ENCODE measurements around the gene WFIKKN1.

Gene WFIKKN1, protein sequence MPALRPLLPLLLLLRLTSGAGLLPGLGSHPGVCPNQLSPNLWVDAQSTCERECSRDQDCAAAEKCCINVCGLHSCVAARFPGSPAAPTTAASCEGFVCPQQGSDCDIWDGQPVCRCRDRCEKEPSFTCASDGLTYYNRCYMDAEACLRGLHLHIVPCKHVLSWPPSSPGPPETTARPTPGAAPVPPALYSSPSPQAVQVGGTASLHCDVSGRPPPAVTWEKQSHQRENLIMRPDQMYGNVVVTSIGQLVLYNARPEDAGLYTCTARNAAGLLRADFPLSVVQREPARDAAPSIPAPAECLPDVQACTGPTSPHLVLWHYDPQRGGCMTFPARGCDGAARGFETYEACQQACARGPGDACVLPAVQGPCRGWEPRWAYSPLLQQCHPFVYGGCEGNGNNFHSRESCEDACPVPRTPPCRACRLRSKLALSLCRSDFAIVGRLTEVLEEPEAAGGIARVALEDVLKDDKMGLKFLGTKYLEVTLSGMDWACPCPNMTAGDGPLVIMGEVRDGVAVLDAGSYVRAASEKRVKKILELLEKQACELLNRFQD

DNA sequence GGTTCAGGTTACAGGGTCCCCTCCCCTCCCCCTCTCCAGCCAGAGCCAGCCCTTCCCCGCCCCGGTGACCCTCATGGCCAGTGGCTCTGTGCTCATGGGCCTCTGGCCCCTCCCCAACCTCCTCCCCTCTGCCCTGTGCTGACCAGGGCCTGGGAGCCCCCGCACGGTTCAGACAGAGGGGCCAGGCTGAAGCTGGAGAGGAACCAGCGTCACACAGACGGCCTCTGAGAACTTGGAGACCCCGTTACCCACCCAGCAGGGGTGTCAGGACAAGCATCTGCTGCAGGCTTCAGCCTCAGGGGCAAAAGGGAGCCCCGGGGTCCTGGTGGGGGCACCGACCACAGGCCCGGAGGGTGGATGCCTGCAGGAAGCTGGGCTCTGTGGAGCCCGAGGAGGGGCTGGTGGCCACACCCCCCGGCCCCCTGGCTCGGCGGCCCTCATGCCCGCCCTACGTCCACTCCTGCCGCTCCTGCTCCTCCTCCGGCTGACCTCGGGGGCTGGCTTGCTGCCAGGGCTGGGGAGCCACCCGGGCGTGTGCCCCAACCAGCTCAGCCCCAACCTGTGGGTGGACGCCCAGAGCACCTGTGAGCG lies at the start of gene WFIKKN1:
Gene WFIKKN1 (plus strand): TSS at position 171 of the 591 bp plus-strand sequence. CDS start 269 bp downstream, at position 440.
- no peak for ATAC-seq

DNA sequence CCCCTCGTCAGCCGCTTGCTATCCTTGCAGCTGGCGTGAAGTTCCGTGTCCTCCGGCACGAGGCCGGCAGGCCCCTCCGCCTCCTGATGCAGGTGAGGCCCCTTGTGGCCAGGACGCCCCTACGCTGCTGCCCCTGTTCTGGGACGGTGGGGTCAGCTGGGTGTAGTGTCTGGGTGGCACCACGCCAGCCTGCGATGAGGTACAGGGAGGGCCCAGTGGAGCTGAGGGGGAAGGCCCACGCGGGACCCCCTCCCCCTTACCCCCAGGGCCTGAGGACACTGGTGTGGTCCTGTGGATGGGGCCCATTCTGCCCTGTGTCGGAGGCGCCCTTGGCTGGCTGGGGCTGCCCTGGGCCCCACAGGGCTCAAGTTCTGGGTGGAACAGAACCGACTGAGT lies 48.6 kb upstream of the WFIKKN1 start:
- no peak for ATAC-seq

DNA sequence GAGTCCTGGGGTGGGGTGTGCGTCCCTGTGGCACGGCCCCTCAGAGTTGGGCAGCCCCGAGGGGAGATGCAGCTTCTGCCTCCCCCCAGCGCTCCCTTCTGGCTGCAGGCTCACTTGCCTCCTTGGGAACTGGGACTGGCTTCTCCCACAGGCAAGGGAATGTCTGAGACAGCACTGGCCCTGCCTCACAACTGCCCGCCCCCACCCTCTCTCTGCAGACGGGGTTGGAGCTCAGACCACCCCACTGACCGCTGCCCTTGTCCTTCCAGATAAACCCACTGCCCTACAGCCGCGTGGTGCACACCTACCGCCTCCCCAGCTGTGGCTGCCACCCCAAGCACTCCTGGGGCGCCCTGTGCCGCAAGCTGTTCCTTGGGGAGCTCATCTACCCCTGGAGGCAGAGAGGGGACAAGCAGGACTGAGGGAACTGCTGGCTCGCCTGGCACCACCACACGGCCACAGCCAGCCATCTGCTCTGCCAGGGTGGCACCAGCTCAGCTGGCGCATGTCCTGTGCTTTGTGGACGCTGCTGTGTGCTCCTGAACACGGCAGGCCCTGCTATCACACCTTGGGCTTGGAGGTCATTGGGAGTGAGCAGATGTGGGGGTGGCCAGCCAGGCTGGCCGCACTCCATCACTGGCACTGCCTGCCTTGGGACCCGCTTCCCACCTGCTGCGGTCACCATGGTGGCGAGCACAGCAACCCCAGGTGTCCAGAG lies 48.0 kb upstream of the WFIKKN1 start:
- ATAC-seq = no peak

DNA sequence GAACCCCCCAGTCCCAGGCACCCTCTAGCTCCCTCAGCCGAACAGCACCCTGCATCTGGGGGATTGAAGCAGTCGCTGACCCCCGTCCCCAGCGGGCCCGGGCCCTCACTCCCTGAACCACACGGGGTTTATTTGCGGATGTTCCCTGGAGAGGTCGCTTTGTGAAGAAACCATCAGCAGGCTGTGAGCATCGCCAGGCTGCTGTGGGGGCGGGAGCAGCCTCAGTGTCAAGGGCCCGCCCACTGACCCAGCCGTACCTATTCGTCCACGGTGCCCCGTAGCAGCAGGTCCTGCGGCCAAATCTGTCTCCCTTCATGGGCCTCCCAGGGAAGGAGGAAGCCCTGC lies 47.3 kb upstream of the WFIKKN1 start:
- ATAC-seq = no peak

DNA sequence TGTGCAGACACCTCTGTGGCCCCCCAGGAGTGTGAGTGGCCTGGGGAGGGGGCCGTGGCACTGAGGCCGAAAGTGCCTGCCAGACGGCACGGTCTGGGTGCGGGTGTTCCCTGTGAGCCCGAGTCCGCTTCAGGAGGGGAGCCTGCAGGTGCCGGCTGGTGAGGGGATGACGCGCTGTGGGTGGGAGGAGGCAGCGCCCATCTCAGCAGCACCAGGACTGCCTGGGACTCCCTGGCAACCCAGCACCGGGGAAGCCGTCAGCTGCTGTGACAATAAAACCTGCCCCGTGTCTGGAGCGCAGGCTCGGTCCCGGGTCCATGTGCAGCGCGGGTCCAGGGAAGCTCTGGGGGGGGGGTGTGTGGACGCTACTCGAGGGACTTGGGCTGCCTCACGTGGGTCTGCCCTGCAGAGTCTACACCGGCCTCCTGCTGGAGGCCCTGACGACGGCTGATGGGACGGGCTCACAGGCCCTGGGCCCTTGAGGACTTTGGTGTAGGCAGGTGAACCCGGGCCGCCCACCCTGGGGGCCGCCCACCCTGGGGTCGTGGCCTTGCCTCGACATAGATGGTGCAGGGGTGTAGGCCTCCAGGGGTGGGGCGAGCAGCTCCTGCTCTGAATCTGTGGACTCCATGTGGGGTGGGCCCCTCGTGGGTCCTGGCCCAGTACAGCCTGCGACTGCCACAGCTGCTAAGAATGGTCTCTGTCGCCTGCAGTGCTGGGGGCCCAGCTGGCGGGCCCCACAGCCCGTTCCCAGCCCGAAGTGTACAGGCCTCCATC lies 46.8 kb upstream of the WFIKKN1 start:
- ATAC-seq = no peak

DNA sequence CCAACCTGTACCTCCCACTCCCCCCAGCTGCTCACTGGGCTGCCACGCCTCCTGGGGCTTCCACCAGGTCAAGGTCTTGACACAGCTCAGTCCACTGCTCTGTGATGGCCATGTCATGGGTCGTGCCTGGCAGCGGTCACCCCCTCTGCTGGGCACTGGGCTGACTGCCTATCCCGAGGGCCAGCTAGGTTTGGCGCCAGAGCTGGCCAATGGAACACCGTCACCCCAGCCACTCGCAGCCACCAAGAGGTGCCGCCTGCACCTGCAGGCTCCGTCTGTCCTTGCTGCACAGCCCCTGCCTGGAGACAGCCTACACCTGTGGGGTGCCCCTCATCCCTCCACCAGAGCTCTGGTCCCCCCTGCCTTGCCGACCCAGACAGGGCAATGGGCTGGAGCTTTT lies 45.4 kb upstream of the WFIKKN1 start:
- ATAC-seq = no peak

DNA sequence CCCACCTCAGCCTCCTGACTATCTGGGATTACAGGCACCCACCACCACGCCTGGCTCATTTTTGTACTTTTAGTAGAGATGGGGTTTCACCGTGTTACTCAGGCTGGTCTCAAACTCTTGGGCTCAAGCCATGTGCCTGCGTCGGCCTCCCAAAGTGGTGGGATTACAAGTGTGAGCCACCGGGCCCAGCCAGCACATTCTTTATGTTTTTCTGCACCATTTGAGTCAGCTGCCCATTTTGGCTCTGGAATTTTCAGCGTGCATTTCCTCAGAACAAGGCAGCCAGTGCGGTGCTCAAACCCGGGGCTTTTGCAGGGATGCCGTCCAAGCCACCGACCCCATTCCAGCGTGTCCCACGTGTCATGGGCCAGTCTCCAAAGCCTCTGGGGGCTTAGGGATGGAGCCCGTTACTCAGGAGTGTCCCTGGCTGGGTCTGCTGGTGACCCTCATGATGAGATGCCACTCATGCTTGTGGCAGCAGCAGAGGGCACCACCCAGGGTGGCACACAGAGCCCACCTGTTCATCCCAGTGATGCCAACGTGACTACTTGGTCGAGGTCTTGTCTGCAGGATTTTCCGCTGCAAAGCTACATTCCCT lies 44.6 kb upstream of the WFIKKN1 start:
- no peak for ATAC-seq

DNA sequence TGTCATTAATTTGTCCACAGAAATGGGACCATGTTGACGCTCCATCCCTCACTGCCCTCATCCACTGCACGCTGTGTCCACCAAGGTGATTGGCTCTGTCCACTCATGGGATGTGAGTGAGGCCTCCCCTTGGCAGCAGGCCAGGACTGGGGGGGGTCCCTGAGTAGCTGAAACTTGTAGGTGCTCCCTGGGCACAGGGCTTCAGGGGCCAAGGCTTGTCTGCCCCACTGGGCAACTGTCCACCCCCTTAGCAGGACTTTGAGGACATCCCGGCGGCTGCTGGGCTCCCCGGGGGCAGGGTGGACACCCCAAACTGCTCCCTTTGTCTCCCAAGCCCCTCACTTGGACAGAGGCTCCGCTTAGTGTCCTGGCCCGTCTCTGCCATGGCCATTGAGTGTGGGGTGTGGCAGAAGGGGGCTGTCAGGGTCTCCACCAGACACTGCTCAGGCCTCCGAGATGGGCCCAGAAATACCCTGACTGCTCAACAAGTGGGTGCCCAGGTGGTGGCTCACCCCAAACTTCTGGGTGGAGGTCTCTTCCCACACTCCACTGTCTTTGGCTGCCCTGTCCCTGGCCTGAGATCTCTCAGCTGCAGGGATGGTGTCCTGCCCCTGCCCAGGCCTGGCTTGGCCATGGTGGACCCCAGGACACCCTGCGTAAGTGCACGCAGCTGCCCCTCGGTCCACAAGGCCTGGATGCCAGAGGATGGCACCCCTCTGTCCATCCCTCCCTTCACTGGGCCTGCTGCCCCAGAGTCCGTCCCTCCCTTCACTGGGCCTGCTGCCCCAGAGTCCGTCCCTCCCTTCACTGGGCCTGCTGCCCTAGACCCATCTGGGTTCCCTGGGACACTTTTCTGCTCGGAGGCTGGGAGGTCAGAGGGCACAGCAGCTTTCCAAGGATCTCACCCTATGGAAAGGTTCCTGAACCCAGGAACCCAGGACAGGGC lies 43.9 kb upstream of the WFIKKN1 start:
- no peak for ATAC-seq

DNA sequence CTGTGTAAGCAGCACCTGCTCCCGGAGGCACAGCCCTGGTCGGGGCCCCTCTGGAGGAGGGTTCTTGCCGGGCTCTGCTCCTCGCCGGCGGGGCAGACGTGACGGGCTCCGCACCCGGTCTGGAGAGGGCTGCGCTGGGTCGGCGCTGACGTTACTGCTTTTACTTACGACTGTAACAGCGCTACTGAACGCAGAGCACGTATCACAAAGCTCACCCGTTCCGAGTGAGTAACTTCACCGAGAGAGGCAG lies 42.2 kb upstream of the WFIKKN1 start:
- ATAC-seq = peak; percentile 27 to 28

DNA sequence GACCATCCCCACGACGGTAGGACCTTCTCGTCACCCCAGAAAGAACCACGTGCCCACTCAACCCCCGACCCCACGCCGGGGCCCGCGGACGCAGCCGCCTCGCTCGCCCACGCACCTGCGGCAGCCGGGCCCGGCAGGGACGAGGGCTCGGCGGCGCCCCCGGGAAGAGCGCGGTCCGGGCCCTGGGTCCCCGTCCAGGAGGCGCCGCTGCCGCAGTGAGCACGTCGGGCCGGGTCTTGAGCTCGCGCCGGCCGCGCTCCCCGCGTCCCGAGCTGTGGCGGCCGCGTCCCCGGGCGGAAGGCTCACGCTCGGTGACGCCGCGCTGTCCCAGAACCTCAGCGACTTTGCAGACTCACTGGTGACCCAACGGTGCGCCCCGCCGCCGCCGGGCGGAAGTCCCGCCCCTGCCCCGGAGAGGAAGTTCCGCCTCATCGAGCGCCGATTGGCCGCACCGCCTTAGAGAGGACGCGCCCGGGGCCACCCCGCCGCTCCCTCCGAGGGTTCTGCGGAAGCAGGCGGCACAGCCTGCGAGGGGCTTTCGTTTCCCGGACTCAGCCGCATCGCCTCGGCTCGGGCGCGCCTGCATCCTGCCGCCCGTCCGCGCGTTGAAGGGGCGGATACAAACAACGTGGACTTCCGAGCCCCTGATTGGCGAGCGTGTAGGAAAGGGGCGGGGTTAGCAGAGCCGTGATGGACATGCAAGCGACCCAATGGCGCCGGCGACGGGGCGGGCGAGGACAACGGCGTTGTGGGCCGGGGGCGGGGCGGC lies 41.7 kb upstream of the WFIKKN1 start:
- peak; percentile 70 to 74 for ATAC-seq

DNA sequence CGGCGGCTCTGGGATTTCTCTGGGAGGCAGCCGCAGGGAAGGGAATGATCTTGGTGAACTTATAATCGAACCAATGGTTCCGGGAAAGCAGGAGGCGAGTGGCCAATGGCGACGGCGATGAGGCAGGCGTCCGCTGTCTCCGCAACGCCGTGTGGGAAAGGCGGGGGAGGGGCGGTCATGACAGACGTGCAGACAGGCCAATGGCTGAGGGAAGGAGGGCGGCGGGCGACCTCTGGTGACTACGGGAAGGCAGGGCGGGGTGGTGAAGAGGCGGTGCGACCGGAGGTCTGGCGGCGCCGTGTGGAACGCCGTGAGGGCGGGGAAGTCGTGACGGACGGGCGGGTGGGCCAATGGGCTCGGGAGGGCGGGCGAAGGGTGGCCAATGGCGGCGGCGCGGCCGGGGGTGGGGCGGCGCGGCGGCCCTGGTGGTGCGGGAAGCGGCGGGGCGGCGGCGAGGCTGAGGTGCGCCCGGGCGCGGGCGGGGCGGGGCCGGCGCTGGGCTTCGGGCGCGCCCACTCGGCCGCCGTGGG lies 41.1 kb upstream of the WFIKKN1 start, which contains the start of gene RAB40C:
Gene RAB40C (plus strand): TSS at position 409 of the 530 bp plus-strand sequence. CDS start 226 bp downstream, outside the sequence.
- ATAC-seq = peak; percentile 84 to 85

DNA sequence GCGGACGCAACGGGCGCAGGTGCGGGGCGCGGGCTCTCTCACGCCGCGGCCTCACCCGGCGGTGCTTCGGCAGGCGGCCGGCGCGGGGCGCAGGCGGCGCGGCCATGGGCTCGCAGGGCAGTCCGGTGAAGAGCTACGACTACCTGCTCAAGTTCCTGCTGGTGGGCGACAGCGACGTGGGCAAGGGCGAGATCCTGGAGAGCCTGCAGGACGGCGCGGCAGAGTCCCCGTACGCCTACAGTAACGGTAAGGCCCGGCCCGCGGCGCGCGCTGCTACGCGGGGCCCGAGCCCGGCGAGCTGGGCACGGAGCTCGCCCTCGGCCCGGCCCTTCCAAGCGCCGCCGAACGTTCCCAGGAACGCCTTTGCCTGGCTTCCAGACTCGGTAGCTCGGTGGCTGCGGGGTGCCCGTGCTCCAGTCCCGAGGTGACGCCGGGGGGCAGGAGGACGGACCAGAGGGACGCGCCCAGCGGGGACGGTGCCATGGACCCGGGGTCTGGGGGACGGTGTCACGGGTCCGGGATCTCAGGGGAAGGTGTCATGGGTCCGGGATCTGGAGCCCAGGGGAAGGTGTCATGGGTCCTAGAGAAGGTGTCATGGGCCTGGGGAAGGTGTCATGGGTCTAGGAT lies 40.5 kb upstream of the WFIKKN1 start:
- no peak for ATAC-seq

DNA sequence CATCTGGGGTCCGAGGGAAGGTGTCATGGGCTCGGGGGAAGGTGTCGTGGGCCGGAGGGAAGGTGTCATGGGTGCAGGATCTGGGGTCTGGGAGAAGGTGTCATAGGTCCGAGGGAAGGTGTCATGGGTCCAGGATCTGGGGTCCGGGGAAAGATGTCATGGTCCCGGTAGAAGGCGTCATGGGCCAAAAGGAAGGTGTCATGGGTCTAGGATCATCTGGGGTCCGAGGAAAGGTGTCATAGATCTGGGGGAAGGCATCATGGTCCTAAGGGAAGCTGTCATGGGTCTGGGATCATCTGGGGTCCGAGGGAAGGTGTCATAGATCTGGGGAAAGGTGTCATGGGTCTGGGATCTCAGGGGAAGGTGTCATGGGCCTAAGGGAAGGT lies 40.0 kb upstream of the WFIKKN1 start:
- ATAC-seq = no peak

DNA sequence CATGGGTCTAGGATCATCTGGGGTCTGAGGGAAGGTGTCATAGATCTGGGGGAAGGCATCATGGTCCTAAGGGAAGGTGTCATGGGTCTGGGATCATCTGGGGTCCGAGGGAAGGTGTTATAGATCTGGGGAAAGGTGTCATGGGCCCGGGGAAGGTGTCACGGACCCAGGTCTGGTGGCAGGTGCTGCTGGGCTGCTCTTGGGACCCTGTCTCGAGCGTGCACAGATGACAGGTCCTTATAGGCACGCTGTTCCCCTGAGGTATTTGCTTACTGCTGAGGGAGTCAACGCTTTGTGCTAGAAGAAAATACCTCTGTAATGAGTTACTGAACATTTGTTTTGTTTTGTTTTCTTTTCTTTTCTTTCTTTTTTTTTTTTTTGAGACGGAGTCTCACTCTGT lies 39.6 kb upstream of the WFIKKN1 start:
- no peak for ATAC-seq

DNA sequence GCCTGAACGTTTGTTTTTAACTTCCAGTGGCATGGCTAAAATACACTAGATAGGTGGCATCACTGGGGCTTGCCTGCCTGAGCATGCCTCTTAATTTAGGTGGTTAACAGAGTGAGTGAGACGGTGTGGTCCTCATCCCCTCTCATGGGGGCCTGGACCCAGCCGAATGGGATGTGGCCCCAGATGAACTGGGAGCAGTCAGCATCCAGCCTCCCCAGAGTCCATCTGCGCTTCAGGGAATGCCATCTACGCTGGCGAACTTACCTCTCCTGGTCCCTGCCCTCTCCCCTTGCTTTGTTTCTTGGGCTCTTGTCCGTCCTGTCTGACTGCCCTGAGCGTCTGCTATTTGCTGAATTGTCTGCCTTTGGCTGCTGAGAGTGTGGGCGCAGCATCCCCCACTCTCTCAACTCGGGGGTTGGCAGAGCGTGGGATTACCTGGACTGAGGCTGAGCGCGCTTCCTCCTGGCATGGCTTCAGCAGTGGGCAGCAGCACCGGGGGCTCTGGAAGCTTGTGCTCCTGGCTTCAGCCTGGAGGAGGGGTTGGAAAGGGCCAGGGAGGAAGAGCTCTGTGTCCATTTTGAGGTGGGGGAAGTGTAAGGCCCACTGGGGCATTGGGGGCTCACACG lies 38.8 kb upstream of the WFIKKN1 start:
- no peak for ATAC-seq

DNA sequence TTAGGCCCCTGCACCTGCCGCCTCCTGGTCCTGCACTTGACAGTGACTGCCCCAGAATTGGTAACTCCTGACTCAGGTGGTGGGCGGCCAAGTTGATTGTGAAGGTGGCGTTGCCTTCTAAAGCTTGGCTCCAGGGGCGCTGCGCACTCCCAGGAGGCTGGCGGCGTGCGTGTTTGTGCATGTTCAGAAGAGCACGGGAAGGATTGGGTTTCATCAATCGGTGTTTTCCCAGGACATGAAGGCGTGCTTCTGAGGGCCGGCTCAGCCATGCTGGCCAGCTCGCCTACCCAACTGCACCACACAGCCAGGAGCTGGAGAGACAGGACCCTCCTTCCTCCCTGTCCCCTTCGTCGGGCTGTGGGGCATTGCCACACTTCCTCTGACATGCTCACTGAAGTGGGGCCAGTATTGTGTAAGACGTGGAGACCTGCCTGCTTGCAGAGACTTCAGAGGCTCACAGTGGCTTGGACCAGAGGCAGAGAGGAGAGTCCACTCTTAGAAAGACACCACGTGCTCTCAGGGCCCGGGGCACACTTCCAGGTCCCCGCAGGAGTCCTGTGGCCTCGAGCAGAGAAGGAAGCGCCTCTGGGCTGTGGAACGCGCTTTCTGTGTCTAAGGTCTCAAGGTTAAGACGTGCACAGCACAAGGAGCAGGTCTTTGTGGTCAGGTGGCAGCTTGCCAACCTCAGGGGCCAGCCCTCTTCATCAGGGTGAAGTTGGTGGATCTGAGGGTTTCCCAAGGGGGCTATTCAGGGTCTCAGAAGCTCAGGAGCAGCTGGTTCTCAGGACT lies 38.1 kb upstream of the WFIKKN1 start:
- ATAC-seq = no peak

DNA sequence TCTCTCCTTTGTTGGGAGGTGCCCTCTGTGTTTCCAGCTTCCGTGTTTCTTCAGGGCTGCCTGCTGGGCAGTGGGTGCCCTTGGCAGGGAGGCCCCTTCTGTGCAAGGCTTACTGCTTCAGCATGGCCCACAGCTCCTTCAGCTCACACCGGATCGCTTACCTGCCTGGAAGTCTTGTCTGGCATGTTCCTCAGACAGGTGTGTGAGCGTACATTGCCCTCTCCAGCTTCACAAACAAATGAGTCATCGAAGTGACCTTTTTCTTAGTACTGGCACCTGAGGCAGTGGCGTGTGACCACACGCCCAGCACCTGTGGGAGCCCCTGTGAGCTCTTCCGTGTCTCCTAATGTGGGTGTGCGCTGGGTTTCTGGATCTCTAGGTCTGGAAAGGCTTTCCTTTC lies 37.4 kb upstream of the WFIKKN1 start:
- ATAC-seq = no peak

DNA sequence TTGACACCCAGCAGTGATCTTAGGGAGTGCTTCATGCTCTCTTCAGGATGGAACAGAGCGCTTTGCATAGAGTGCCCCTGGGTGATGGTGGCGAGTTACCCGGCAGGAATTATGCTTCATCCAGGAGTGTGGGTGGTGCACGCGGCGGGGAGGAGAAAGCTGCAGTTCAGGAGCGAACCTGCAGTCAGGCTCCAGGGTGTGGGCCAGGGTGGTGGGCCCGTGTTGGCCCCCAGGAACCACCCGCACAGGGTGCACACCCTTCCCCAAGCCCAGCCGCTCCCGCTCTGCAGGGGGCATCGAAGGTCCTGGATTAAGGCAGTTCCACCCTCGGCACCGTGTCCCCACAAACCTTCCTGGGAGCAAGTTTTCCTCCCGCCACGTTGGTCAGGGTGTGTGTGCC lies 37.0 kb upstream of the WFIKKN1 start:
- no peak for ATAC-seq
